Neural crest cell (in vitro differentiated cells): Measurements from ENCODE around the gene LYPD8. TPM values are rescaled to one million over a fixed set of nuclear protein-coding genes. Genes with fewer than 3 reads are reported as not detected.

Experiments
- DNase-seq: peaks from one replicate; pipeline ENCODE4 v3.0.0; 2021; ENCODE audit warnings: low read depth, mixed read lengths, low spot score
- H3K27ac Mint-ChIP-seq: one replicate; pipeline ENCODE4 v1.8.0; 2021; ENCODE audit warnings: mild to moderate bottlenecking, mixed read lengths; ENCODE audit not compliant: unreplicated experiment
- H3K27me3 Mint-ChIP-seq: 2 replicates; pipeline ENCODE4 v1.8.0; 2021; ENCODE audit warnings: low read depth, mild to moderate bottlenecking, mixed read lengths
- H3K36me3 Mint-ChIP-seq: 2 replicates; pipeline ENCODE4 v1.8.0; 2021; ENCODE audit warnings: low read depth, mild to moderate bottlenecking, mixed read lengths
- H3K4me1 Mint-ChIP-seq: 2 replicates; pipeline ENCODE4 v1.8.0; 2021; ENCODE audit warnings: mixed read lengths
- H3K4me3 Mint-ChIP-seq: one replicate; pipeline ENCODE4 v1.8.0; 2021; ENCODE audit warnings: mild to moderate bottlenecking, mixed read lengths
- H3K9me3 Mint-ChIP-seq: 2 replicates; pipeline ENCODE4 v1.8.0; 2021; ENCODE audit warnings: mixed read lengths
- total RNA-seq: library from RNA; stranded (reverse); gene quantifications from 2 replicates; pipeline ENCODE4 v1.2.1, GENCODE V29; 2021
- TF ChIP-seq, protein P1 (sequence below): fragments of 200-600 bp; sonication (generic); conservative IDR thresholded peaks from 2 replicates; pipeline ENCODE4 v1.5.0; 2021; ENCODE audit warnings: antibody characterized with exemption, mild to moderate bottlenecking

Gene LYPD8
- total RNA-seq, 1 donor from 2014 or later = not detected

DNA sequence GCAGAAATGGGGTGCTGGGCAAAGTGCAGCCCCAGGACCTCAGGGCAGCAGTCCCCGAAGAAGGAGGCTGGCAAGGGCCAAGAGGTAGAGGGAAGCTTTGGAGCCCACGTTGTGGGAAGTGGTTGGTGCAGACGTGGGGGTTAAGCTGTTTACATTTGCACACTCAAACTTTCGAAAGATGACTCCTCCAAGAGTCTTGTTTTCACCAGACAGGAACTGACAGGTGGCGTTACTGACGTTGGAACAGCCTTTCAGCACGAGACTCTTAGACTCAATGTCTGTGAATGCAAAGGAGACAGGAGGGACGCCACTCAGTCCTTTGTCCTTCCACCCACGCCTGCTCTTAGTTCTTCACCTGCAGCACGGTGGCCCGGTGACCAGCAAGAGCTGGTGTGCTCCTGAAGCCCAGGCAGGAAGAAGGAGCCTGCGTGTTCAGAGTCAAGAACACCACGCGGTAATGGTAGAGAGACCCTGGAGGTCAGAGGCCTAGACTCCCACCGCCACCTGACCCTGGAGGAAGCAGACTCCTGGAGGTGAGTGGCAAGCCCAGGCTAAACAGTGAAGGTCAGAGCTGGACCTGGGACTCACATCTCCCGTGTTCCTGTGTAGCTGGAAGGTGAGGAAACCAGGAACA is 15.9 kb downstream of the LYPD8 start:
- Mint-ChIP-seq H3K36me3 (peaks cover 16% of the 10 kb centered on the region), H3K4me1 (no peaks in the 10 kb centered on the region), H3K27ac (no peak overlapping the region), H3K4me3 (no peak overlapping the region), H3K9me3 (peaks cover 17% of the 10 kb centered on the region), H3K27me3 (no peaks in the 10 kb centered on the region)
- TF ChIP-seq, protein P1, sequence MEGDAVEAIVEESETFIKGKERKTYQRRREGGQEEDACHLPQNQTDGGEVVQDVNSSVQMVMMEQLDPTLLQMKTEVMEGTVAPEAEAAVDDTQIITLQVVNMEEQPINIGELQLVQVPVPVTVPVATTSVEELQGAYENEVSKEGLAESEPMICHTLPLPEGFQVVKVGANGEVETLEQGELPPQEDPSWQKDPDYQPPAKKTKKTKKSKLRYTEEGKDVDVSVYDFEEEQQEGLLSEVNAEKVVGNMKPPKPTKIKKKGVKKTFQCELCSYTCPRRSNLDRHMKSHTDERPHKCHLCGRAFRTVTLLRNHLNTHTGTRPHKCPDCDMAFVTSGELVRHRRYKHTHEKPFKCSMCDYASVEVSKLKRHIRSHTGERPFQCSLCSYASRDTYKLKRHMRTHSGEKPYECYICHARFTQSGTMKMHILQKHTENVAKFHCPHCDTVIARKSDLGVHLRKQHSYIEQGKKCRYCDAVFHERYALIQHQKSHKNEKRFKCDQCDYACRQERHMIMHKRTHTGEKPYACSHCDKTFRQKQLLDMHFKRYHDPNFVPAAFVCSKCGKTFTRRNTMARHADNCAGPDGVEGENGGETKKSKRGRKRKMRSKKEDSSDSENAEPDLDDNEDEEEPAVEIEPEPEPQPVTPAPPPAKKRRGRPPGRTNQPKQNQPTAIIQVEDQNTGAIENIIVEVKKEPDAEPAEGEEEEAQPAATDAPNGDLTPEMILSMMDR = no peak
- DNase-seq = no peak

DNA sequence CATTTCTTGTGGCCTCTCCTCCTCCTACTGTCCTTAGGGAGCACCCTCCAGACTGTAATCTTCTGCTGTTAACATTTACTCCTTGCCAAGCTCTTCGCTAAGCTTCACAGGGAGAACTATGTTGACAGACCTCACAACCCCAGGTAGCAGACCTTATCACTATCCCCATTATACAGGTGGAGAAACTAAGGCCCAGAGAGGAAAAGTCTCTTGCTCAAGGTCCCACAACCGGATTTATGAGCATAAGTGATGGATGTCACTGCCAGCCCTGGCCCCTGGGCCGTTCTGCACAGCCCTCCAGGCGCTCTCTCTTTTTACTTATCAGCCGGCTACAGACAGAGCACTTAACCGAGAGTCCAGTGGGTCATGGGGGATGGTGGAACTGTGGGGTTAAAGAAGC is 18.1 kb downstream of the LYPD8 start:
- no peak for DNase-seq
- Mint-ChIP-seq H3K27me3 (no peaks in the 10 kb centered on the region), H3K4me3 (no peak overlapping the region), H3K36me3 (peaks cover 19% of the 10 kb centered on the region), H3K9me3 (peaks cover 19% of the 10 kb centered on the region), H3K4me1 (no peaks in the 10 kb centered on the region), H3K27ac (no peak overlapping the region)
- TF ChIP-seq, protein P1 = no peak

DNA sequence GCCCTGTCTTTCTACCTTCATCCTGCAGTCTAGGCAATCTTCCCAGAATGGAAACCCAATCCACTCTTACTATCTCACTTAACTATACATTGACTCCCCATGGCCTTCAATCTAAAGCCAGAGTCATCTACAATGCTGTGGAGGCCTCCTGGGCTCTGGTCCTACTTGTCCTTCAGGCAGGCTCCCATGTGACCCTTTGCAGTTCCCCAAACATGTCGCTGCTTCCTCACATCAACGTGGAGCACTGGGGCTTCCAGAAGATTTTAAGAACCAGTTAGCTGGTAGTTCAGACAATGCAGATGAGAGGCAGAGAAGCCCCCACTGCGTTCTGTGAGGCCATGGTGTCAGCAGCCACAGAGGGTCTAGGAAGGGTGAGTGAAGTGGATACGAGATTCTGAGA is 18.6 kb downstream of the LYPD8 start:
- no peak overlapping the region for H3K4me3 Mint-ChIP-seq

DNA sequence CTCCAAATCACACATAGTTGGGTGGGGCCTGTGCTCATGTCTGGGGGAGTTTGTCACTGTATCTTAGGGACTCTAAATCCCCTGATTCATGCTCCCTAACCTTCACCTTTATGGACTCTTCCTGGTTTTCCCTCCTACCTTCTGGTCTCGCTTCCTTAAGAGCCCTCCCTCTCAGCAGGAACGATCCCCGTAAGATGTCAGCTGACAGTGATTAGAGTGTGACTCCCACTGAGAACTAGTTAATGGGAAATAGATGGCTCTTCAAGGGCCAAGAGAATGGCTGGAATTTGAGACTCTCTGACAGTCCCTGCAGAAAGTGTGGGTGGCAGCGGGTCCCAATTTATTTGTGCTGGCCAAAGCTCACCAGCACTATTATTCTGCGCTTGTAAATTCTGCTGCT is 22.0 kb downstream of the LYPD8 start:
- Mint-ChIP-seq H3K36me3 (peaks cover 15% of the 10 kb centered on the region), H3K27ac (no peak overlapping the region), H3K27me3 (no peaks in the 10 kb centered on the region), H3K9me3 (peaks cover 24% of the 10 kb centered on the region), H3K4me3 (no peak overlapping the region), H3K4me1 (no peaks in the 10 kb centered on the region)
- TF ChIP-seq, protein P1 = no peak
- no peak for DNase-seq

More for the DNA sequence above, 18.6 kb downstream of the LYPD8 start:
- Mint-ChIP-seq H3K27me3 (no peaks in the 10 kb centered on the region), H3K27ac (no peak overlapping the region), H3K4me1 (no peaks in the 10 kb centered on the region), H3K36me3 (peaks cover 19% of the 10 kb centered on the region), H3K9me3 (peaks cover 20% of the 10 kb centered on the region)
- TF ChIP-seq, protein P1 = no peak
- DNase-seq = no peak

DNA sequence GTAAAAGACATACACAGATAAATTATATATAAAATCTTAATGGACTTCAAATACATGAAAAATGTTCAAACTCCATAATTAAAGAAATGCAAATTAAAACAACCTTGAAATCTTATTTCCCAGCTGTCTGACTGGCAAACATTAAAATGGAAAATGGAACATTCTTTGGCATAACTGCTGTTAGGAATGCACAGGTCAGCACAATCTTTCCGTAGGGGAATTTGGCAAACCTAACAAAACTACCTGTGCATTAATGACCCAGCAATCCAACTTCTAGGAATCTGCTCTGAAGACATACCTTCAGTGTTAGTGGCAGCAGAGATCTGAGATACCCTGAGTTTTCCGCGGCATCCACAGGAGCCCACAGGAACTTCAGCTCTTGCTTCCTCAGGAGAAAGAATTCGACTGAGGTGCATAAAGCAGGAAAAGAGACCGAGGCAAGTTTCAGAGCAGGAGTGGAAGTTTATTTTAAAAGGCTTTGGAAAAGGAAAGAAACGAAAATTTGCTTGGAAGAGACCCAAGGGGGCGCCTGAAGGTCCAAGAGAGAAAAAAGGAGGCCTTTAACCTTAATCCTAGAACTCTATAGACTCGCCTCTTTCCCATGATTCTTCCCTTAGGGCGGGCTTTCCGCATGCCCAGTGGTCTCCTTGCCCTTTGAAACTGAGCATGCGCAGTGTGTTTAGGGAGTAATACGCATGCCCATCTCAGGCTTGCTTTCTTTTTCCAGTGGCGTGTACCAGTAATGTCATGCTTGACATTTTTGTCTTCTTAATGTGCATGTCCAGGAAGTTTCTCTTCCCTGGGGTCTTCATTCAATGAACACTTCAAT is 24.8 kb downstream of the LYPD8 start:
- Mint-ChIP-seq H3K4me3 (no peak overlapping the region), H3K27me3 (no peaks in the 10 kb centered on the region), H3K36me3 (peaks cover 7% of the 10 kb centered on the region), H3K27ac (no peak overlapping the region), H3K4me1 (no peaks in the 10 kb centered on the region), H3K9me3 (peaks cover 20% of the 10 kb centered on the region)
- no peak for DNase-seq
- TF ChIP-seq, protein P1 = no peak
